ENCODE measurements around the gene ARFGEF3.

GRCh38 chr6:138113588-138114210, 48.0 kb upstream of the ARFGEF3 start:
- TF ChIP-seq CTCF (IDR thresholded peaks at IDR 0.05), result no peak
- no peak for TF ChIP-seq EZH2phosphoT487 (IDR thresholded peaks at IDR 0.05)
- TF ChIP-seq EZH2 (IDR thresholded peaks at IDR 0.05), result no peak
